ENCODE measurements around the gene TRIM46.

DNA sequence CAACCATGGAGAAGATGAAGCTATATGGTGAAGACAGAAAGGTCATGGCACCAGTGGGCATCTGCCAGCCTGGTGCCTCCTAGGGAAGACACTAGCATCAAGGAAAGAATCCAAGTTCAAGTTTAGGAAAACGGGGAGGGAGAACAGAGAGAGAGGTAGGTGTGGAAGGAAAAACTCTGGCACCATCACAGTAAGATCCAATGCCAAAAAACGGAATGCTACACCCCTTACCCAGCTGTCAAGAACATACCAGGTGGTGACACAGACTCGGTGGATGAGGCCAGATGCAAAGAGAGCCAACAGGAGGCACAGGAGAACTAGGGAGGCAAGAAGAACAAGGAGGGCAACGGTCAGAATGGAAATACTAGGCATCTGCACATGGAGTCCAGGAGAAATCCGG lies 4.1 kb upstream of the TRIM46 start:
- no peak for TF ChIP-seq CTCF (IDR thresholded peaks at IDR 0.05; ENCODE audit: insufficient read depth, low read length)
- TF ChIP-seq POLR2AphosphoS5 (IDR thresholded peaks at IDR 0.05; ENCODE audit: low read depth) = no peak
- no peak for TF ChIP-seq GABPA (IDR thresholded peaks at IDR 0.05; ENCODE audit: low read depth)
- TF ChIP-seq, protein P1, sequence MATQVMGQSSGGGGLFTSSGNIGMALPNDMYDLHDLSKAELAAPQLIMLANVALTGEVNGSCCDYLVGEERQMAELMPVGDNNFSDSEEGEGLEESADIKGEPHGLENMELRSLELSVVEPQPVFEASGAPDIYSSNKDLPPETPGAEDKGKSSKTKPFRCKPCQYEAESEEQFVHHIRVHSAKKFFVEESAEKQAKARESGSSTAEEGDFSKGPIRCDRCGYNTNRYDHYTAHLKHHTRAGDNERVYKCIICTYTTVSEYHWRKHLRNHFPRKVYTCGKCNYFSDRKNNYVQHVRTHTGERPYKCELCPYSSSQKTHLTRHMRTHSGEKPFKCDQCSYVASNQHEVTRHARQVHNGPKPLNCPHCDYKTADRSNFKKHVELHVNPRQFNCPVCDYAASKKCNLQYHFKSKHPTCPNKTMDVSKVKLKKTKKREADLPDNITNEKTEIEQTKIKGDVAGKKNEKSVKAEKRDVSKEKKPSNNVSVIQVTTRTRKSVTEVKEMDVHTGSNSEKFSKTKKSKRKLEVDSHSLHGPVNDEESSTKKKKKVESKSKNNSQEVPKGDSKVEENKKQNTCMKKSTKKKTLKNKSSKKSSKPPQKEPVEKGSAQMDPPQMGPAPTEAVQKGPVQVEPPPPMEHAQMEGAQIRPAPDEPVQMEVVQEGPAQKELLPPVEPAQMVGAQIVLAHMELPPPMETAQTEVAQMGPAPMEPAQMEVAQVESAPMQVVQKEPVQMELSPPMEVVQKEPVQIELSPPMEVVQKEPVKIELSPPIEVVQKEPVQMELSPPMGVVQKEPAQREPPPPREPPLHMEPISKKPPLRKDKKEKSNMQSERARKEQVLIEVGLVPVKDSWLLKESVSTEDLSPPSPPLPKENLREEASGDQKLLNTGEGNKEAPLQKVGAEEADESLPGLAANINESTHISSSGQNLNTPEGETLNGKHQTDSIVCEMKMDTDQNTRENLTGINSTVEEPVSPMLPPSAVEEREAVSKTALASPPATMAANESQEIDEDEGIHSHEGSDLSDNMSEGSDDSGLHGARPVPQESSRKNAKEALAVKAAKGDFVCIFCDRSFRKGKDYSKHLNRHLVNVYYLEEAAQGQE (IDR thresholded peaks at IDR 0.05; ENCODE audit: insufficient replicate concordance, low read depth) = no peak
